Mammary epithelial cell (primary cell): Measurements from ENCODE around the gene DUSP10.

Source experiments
- CTCF ChIP-seq, 2 donors: IDR thresholded peaks in 1 of 2; conservative IDR thresholded peaks in 1 of 2; 2 replicates each; pipeline ENCODE4 v1.5.1; 2011 to 2012; ENCODE audit warnings: inconsistent platforms in 2 of 2, low read length in 2 of 2, mild to moderate bottlenecking in 2 of 2, control low read depth in 1 of 2, low read depth in 1 of 2; ENCODE audit not compliant: insufficient read depth in 1 of 2; ENCODE audit errors: extremely low read depth in 1 of 2
- EZH2 ChIP-seq: IDR thresholded peaks from 2 replicates; pipeline ENCODE4 v1.6.1; 2012; ENCODE audit warnings: low read length, inconsistent platforms, borderline replicate concordance

GRCh38 chr1:221672965-221673364, 68.9 kb downstream of the DUSP10 start:
- TF ChIP-seq EZH2: no peak
- no peak for TF ChIP-seq CTCF (conservative IDR thresholded peaks at IDR 0.05 in 1 of 2, IDR thresholded peaks at IDR 0.05 in 1 of 2; ENCODE audit: extremely low read depth in 1 of 2, insufficient read depth in 1 of 2, low read depth in 1 of 2, low read length in 2 of 2)
